Measurements from ENCODE around the gene ACSS1. TPM values are rescaled to one million over a fixed set of nuclear protein-coding genes. Genes with fewer than 3 reads are reported as not detected.

The ACSS1 gene
- total and polyA plus RNA-seq, 5 donors from 2014 or later = 38.7 to 47.3 (median 40.1) TPM

GRCh38 chr20:25055711-25056495, 2.0 kb downstream of the ACSS1 start:
- peaks cover 5% of the 10 kb centered on the region for H3K27me3 Mint-ChIP-seq
- H3K4me3 Mint-ChIP-seq = peak overlapping the region; percentile 92 to 95 (median 94)
- ATAC-seq (ENCODE audit: low read depth in 2 of 2) = no peak
- peaks cover 20 to 76% (median 52%) of the 10 kb centered on the region in 4 donors for H3K4me1 Mint-ChIP-seq
- H3K27me3 ChIP-seq (ENCODE audit: control insufficient read depth, insufficient read depth, low read length) = no peaks in the 10 kb centered on the region
- H3K4me1 ChIP-seq (ENCODE audit: control insufficient read depth, insufficient read depth, low read length, poor library complexity, severe bottlenecking) = peaks cover 46% of the 10 kb centered on the region
- peak overlapping the region; percentile 90 for H3K27ac ChIP-seq (ENCODE audit: insufficient read depth, low read length, poor library complexity, severe bottlenecking)
- H3K4me3 ChIP-seq (ENCODE audit: low read depth, low read length) = peak overlapping the region; percentile 29
- H3K9me3 Mint-ChIP-seq = peaks cover 0 to 2% (median 0%) of the 10 kb centered on the region in 7 donors
- H3K27ac Mint-ChIP-seq = peak overlapping the region; percentile 89 to 96 (median 91)
- peaks cover 12% of the 10 kb centered on the region for H3K36me3 Mint-ChIP-seq
- peak in 1 of 3 donors; percentile 33 for DNase-seq
- H3K36me3 ChIP-seq (ENCODE audit: control insufficient read depth, insufficient read depth, low read length) = peaks cover 11% of the 10 kb centered on the region
- no peaks in the 10 kb centered on the region for H3K9me3 ChIP-seq (ENCODE audit: control insufficient read depth in 2 of 2, low read length in 2 of 2)

DNA sequence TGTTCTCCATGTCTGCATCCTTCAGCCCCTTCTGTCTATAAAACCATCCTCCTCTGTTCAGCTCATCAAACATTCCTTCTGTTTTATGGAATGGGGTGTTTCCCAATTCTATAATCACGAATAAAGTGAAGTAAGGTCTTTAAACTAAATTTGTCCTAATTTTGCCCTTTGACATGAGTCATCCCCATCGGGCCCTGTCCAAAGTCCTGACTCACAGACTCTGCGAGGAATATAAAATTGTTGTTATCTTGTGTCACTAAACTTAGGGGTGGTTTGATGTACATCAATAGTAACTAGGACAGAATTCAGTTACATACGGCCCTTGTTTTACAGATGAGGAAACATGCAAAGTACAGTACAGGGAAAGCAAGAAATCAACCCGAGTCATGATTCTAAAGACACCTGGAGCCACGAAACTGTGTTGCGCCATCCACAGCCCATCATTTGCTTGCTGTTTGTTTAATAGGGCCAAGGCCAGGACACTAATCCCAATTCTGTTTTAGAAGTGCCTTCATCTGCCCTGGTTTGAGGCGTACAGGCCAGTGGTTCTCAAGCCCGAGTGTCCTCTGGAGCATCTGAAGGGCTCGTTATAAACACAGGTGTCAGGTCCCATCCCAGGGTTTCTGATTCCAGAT, 2.8 kb downstream of the ACSS1 start:
- H3K4me1 ChIP-seq (ENCODE audit: control insufficient read depth, insufficient read depth, low read length, poor library complexity, severe bottlenecking) = peaks cover 46% of the 10 kb centered on the region
- peaks cover 11% of the 10 kb centered on the region for H3K36me3 ChIP-seq (ENCODE audit: control insufficient read depth, insufficient read depth, low read length)
- peak overlapping the region; percentile 90 for H3K27ac ChIP-seq (ENCODE audit: insufficient read depth, low read length, poor library complexity, severe bottlenecking)
- H3K4me1 Mint-ChIP-seq = peaks cover 20 to 77% (median 56%) of the 10 kb centered on the region in 4 donors
- ATAC-seq (ENCODE audit: low read depth in 2 of 2) (no peak), DNase-seq (no peak)
- peaks cover 9% of the 10 kb centered on the region for H3K36me3 Mint-ChIP-seq
- peaks cover 0 to 2% (median 0%) of the 10 kb centered on the region in 7 donors for H3K9me3 Mint-ChIP-seq
- H3K4me3 ChIP-seq (ENCODE audit: low read depth, low read length) = no peak overlapping the region
- H3K27me3 ChIP-seq (ENCODE audit: control insufficient read depth, insufficient read depth, low read length) = no peaks in the 10 kb centered on the region
- no peaks in the 10 kb centered on the region for H3K9me3 ChIP-seq (ENCODE audit: control insufficient read depth in 2 of 2, low read length in 2 of 2)
- peak overlapping the region; percentile 87 to 96 (median 89) for H3K27ac Mint-ChIP-seq
- H3K27me3 Mint-ChIP-seq = peaks cover 5% of the 10 kb centered on the region
- H3K4me3 Mint-ChIP-seq = peak overlapping the region; percentile 92 to 95 (median 94)

GRCh38 chr20:25054096-25054820, 3.7 kb downstream of the ACSS1 start:
- Histone ChIP-seq H3K27ac (ENCODE audit: insufficient read depth, low read length, poor library complexity, severe bottlenecking) (peak overlapping the region; percentile 16), H3K27me3 (ENCODE audit: control insufficient read depth, insufficient read depth, low read length) (no peaks in the 10 kb centered on the region)
- H3K27ac Mint-ChIP-seq = peak overlapping the region in 2 of 3 donors; percentile 67 to 87

GRCh38 chr20:25053255-25054031, 4.5 kb downstream of the ACSS1 start:
- H3K27ac Mint-ChIP-seq = peak overlapping the region; percentile 38 to 68 (median 67)
- H3K27me3 Mint-ChIP-seq = no peaks in the 10 kb centered on the region
- H3K9me3 Mint-ChIP-seq = peaks cover 0 to 2% (median 0%) of the 10 kb centered on the region in 7 donors
- Histone ChIP-seq H3K4me1 (ENCODE audit: control insufficient read depth, insufficient read depth, low read length, poor library complexity, severe bottlenecking) (peaks cover 39% of the 10 kb centered on the region), H3K27ac (ENCODE audit: insufficient read depth, low read length, poor library complexity, severe bottlenecking) (peak overlapping the region; percentile 16), H3K36me3 (ENCODE audit: control insufficient read depth, insufficient read depth, low read length) (peaks cover 11% of the 10 kb centered on the region), H3K4me3 (ENCODE audit: low read depth, low read length) (no peak overlapping the region), H3K27me3 (ENCODE audit: control insufficient read depth, insufficient read depth, low read length) (no peaks in the 10 kb centered on the region), H3K9me3 (ENCODE audit: control insufficient read depth in 2 of 2, low read length in 2 of 2) (no peaks in the 10 kb centered on the region)
- peak overlapping the region; percentile 21 to 95 (median 41) for H3K4me3 Mint-ChIP-seq
- ATAC-seq (ENCODE audit: low read depth in 2 of 2) = no peak
- H3K36me3 Mint-ChIP-seq = peaks cover 9% of the 10 kb centered on the region
- H3K4me1 Mint-ChIP-seq = peaks cover 20 to 78% (median 54%) of the 10 kb centered on the region in 4 donors
- no peak for DNase-seq

More at GRCh38 chr20:25054096-25054820, 3.7 kb downstream of the ACSS1 start:
- no peak for ATAC-seq (ENCODE audit: low read depth in 2 of 2)
- Histone ChIP-seq H3K4me1 (ENCODE audit: control insufficient read depth, insufficient read depth, low read length, poor library complexity, severe bottlenecking) (peaks cover 46% of the 10 kb centered on the region), H3K9me3 (ENCODE audit: control insufficient read depth in 2 of 2, low read length in 2 of 2) (no peaks in the 10 kb centered on the region), H3K36me3 (ENCODE audit: control insufficient read depth, insufficient read depth, low read length) (peaks cover 11% of the 10 kb centered on the region), H3K4me3 (ENCODE audit: low read depth, low read length) (no peak overlapping the region)
- peaks cover 9% of the 10 kb centered on the region for H3K36me3 Mint-ChIP-seq
- H3K4me3 Mint-ChIP-seq = peak overlapping the region in 3 of 4 donors; percentile 36 to 95 (median 93)
- peaks cover 20 to 81% (median 58%) of the 10 kb centered on the region in 4 donors for H3K4me1 Mint-ChIP-seq
- H3K9me3 Mint-ChIP-seq = peaks cover 0 to 2% (median 0%) of the 10 kb centered on the region in 7 donors
- H3K27me3 Mint-ChIP-seq = peaks cover 2% of the 10 kb centered on the region
- DNase-seq = no peak

GRCh38 chr20:25052255-25053194, 5.4 kb downstream of the ACSS1 start:
- Mint-ChIP-seq H3K27ac (peak overlapping the region; percentile 67 to 80 (median 77)), H3K4me3 (peak overlapping the region in 2 of 4 donors; percentile 33 to 51), H3K9me3 (peaks cover 0 to 2% (median 0%) of the 10 kb centered on the region in 7 donors), H3K4me1 (peaks cover 20 to 82% (median 57%) of the 10 kb centered on the region in 4 donors), H3K27me3 (no peaks in the 10 kb centered on the region), H3K36me3 (peaks cover 9% of the 10 kb centered on the region)
- no peaks in the 10 kb centered on the region for H3K9me3 ChIP-seq (ENCODE audit: control insufficient read depth in 2 of 2, low read length in 2 of 2)
- no peaks in the 10 kb centered on the region for H3K27me3 ChIP-seq (ENCODE audit: control insufficient read depth, insufficient read depth, low read length)
- H3K4me3 ChIP-seq (ENCODE audit: low read depth, low read length) = no peak overlapping the region
- H3K4me1 ChIP-seq (ENCODE audit: control insufficient read depth, insufficient read depth, low read length, poor library complexity, severe bottlenecking) = peaks cover 37% of the 10 kb centered on the region
- H3K27ac ChIP-seq (ENCODE audit: insufficient read depth, low read length, poor library complexity, severe bottlenecking) = no peak overlapping the region
- no peak for ATAC-seq (ENCODE audit: low read depth in 2 of 2)
- no peak for DNase-seq
- H3K36me3 ChIP-seq (ENCODE audit: control insufficient read depth, insufficient read depth, low read length) = peaks cover 15% of the 10 kb centered on the region

GRCh38 chr20:25051386-25052155, 6.4 kb downstream of the ACSS1 start:
- peak overlapping the region; percentile 77 to 92 (median 80) for H3K27ac Mint-ChIP-seq
- Histone ChIP-seq H3K27ac (ENCODE audit: insufficient read depth, low read length, poor library complexity, severe bottlenecking) (no peak overlapping the region), H3K9me3 (ENCODE audit: control insufficient read depth in 2 of 2, low read length in 2 of 2) (no peaks in the 10 kb centered on the region), H3K27me3 (ENCODE audit: control insufficient read depth, insufficient read depth, low read length) (no peaks in the 10 kb centered on the region), H3K4me1 (ENCODE audit: control insufficient read depth, insufficient read depth, low read length, poor library complexity, severe bottlenecking) (peaks cover 30% of the 10 kb centered on the region), H3K36me3 (ENCODE audit: control insufficient read depth, insufficient read depth, low read length) (peaks cover 25% of the 10 kb centered on the region), H3K4me3 (ENCODE audit: low read depth, low read length) (no peak overlapping the region)
- H3K27me3 Mint-ChIP-seq = no peaks in the 10 kb centered on the region
- no peak for ATAC-seq (ENCODE audit: low read depth in 2 of 2)
- peak overlapping the region in 2 of 4 donors; percentile 27 to 49 for H3K4me3 Mint-ChIP-seq
- peaks cover 20 to 79% (median 57%) of the 10 kb centered on the region in 4 donors for H3K4me1 Mint-ChIP-seq
- DNase-seq = no peak
- peaks cover 9% of the 10 kb centered on the region for H3K36me3 Mint-ChIP-seq
- H3K9me3 Mint-ChIP-seq = peaks cover 0 to 2% (median 0%) of the 10 kb centered on the region in 7 donors
